HG02981 (cell line): ENCODE measurements around the gene B3GNT5.

Source experiments
- ATAC-seq: cut with Tn5 transposase; IDR thresholded peaks from one replicate; pipeline ENCODE4 v1.9.1; 2021; ENCODE audit warnings: mild to moderate bottlenecking, moderate library complexity; ENCODE audit not compliant: unreplicated experiment

B3GNT5 gene, protein sequence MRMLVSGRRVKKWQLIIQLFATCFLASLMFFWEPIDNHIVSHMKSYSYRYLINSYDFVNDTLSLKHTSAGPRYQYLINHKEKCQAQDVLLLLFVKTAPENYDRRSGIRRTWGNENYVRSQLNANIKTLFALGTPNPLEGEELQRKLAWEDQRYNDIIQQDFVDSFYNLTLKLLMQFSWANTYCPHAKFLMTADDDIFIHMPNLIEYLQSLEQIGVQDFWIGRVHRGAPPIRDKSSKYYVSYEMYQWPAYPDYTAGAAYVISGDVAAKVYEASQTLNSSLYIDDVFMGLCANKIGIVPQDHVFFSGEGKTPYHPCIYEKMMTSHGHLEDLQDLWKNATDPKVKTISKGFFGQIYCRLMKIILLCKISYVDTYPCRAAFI

DNA sequence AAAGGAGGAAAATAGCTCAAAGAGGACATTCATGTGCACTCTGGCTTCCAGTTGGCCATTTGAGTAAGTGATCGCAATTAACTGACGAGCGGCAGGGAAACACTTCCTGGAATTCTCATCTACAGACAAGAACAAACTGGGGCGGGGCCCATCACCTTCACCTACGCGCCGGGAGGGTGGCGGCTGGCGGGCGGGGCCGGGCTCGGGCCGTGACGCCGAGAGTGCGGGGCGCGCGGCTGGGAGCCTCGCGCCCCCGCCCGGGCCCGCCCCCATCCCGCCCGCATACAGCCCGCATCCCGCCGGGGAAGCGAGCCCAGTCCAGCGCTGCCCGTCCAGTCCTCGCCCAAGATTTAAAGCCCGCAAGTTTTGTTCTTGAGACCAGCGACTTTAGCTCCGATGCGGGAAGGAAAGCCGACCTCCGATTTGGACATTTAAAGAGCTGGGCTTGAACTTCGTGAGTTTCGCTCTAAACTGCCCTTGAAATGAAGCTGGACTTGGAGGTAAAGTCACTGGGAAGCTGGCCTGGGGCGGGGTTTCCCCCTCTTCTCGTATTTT lies at the start of gene B3GNT5:
B3GNT5 (plus strand) TSS at position 281 of the 555 bp plus-strand sequence. CDS start 16,546 bp downstream, outside the sequence.
- no peak for ATAC-seq

DNA sequence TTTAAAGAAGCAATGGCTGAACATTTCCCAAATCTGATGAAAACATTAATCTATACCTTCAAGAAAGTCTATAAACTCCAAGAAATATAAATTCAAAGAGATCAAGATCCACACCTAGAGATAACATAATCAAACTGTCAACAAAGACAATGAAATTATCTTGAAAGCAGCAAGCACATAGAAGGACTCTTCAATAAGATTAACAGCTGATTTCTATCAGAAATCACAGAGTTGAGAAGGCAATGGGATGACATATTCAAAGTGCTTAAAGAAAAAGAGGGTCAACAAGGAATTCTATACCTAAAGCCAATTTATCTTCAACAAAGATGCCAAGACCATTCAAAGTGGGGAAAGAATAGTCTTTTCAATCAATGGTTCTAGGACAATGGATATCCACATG lies 49.4 kb upstream of the B3GNT5 start:
- ATAC-seq: no peak

DNA sequence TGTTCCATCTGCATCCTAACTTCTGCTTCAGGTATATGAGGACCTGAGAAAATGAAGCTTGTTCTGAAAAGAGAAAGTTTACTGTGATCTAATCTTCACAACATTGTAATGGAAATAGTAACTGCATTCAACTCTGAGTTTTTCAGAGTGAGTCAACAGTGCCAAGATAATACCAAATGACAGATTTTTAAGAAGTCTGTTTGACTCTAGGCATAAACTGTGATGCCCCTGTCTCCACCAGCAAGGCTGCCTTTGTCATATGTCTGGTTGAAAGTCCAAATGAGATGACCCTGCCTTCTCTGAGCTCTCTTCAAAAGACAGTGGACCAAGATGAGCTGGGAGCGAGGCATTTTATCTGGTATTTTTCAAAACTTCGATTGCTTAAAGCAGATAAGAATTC lies 44.8 kb upstream of the B3GNT5 start:
- no peak for ATAC-seq

DNA sequence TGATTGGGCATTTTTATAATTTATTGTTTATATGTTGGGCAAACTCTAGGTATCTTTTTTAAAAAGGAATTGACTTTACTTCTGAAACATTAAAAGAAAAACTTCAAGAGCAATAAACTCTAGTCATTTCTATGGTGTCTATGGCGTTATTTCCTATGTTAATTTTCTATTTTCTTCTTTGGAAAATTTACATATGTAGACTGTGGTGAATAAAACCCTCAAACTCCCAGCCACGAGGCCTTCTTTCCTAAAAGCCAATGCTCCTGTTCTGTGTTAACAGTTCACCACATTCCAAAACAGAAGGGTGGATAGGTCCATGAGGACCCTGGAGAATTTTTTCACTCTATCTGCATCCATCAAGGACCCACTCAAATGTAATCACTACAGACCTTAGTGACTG lies 44.3 kb upstream of the B3GNT5 start:
- ATAC-seq: no peak

DNA sequence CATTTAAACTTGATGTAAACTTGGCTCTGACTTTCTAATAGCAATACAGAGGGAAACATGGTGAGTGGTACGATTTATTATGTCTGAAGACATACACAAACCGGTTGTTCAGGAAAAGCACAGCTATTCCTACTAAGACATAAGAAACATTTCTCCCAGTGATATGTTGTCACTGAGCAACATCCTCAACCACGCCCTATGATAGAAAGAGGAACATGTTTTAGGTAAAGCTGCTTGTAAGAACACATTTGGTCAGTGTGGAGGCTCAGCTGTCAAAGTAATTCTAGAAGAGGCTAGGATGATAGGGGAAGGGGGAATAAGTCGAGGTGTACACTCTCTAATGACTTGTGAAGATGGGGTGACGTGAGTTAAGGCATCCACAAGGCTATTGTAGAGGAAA lies 42.7 kb upstream of the B3GNT5 start:
- ATAC-seq: no peak

DNA sequence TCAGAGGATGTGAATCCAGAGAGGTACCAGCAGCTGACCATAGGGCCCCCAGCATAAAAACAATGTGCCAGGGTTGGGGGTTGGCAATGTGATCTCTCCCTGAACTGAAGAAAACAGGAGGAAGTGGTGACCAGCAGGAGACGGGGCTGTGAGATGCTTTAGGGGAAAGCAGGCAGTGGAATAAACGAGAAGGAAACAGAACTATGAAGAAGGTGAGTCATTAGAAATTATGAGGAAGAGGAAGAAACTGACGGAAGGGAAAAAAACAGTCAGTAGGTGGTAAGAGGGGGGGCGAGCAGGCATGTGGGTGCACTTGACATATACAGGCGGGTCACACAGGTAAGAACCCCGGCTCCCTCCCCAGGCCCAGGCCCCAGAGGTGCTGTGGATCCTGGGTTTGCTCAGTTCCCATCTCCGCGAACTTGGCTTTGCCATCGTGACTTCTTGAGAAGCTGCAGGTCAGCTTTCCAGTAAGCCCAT lies 42.2 kb upstream of the B3GNT5 start:
- ATAC-seq: no peak

DNA sequence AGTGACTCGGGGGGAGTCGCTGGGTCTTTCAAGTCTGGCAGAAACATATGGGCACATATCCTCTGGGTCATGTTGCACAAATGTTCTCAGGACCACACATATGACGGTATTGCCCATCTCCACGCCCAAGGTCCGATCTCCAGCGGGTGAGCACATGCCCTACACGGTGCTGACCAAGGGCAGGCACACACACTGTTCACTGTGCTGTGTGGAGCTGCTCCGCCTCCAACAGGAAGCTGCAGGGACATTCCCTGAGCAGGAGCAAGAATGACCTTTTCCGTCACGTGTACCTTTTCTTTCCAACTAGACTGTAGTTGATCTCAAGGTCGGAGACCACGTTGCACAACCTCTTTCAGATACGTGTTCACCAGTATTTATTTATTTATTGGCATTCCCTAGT lies 41.7 kb upstream of the B3GNT5 start:
- no peak for ATAC-seq

DNA sequence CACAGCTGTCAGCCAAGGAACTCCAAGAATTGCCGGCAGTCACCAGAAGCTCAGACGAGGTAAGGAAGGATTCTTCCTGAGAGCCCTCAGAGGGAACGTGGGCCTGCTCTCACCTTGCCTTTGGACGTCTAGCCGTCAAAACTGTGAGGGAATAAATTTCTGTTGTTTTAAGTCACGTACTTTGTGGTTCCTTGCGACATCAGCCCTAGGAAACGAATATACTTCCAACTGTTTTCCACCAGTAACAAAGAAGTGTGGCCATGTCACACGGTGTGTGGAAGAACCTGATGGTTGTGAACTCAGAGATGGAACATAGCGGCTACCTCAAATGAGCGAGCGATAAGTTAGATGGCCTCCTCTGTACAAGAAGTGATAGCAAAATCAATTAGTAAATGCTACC lies 41.0 kb upstream of the B3GNT5 start:
- no peak for ATAC-seq

DNA sequence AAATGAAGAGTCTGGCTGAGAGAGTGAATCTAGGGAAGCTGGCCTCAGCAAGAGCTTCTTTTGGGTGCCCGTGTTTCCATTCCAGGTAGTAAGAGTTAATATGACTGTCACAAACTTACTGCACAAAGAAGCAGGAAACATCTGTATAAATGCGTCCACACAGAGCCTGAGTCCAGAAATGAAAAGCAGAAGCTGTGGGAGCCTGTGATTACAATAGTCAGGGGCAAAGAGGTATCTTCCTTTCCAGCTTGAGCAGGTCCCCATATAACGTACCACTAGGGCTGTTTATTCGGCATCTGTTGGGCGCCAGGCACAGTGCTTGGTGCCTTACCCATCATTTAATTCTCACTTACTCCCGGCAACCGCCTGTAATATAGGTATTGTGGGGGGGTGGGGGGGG lies 40.5 kb upstream of the B3GNT5 start:
- ATAC-seq: no peak

DNA sequence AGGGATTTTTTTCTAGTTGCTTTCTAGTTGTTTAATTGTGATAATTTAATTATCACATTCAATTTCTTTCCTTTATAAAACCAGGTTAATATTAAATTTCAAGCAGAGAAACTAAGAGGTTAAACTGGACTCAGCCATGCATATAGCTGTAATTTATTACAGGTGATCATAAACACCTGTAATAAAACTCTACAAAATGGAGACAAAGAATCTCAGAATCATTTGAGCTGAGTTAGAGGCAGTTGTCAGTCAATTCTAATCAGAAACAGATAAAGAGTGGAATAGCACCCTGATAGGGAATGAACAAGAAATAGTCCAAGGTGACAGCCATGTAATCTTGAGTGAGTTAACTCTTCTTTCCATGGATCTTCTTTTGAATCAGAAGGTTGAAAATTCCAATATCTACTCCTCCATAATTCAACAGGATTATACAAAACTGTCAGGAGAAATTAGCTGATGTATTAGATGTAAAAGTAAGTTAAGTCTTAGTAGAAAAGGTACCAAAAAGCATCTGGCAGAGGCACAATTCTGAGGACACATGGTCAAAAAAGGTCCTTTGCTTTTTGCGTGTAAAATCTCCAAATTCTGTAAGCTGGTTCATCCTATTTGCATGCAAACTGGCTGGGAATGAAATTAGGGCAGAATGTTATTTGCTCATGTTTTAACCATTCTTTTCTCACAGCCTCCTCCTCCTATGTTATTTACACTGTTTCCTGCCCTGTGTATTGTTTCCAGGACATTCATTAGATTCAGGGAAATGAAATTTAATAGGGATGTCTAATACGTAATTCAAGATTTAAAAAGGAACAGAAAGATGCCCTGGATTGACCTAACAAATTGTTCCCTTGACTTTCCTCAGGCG lies 39.4 kb upstream of the B3GNT5 start:
- ATAC-seq: no peak

DNA sequence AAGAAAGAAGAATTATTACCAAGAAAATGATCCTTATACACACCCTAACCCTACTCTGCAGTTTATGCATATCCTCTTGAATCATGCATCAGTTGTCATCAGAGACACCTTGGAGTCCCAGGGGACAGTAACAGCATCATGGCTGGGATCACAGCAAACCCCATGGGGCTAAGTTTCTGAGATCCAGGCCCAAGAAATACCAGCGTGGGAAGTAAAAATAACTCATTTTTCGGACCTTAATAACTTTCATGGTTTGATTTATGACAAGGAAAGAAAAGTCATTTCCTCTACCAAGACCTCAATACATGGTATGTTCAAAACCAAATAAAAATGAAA lies 38.8 kb upstream of the B3GNT5 start:
- no peak for ATAC-seq

DNA sequence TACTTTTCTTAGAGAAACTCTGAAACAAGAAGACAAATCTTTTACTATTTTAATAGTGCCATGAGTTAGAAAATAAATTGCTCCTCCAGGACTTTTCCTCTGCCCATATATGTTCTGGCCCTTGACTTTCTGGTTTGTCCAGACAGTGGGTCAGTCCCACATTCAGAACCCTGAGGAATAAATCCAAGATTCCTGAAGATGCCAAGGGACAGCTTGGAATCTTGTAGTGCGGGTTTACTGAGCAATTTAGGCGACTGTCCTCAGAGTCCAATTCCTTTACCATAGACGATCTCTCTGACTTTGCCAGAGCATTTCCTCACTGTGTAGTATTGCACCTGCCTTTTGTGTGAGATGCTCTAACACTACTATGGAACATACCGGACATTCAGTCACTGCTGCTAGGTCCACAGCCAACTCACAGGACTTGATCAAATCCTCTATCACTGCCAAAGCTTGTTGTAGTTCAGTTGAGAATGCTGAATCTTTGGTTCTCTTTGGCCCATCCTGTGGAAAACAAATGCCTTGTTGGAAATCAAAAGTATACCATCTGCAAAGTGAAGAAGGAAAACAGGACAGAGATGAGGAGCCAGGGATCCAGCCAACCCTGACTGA lies 37.4 kb upstream of the B3GNT5 start:
- no peak for ATAC-seq

DNA sequence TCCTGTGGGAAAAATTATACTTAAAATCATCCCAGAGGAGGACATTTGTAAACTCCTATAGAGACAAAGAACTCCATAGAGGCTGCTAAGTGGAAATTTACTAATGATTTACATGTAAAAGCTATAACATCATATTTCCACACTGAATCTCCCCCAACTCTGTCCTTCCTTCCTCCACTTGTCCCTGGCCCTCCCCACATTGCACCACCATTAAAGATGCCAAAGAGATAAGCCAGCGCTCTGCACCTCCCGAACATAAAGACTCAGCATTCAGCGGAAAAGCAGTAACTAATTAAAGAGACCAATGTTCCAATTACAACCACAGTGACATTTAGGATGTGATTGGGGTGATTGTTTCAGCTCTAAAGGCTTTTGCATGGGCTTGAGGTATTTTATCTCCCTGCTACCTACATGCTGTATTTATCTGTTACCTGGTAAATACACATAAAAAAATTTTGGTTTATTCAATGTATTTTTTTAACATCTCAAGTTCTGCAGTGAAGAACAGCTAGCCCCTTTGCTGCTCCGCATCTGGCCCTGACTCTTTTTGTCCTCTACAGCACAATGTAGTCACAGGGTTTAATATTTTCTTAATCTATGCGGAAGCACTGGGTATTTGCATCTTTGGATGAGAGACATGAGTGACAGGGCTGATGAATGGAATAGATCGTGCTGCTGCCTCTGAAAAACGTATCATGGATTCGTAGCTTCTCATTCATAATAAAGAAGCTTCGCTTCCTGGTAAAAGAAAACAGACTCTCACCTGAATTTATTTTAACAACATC lies 35.3 kb upstream of the B3GNT5 start:
- ATAC-seq: no peak

DNA sequence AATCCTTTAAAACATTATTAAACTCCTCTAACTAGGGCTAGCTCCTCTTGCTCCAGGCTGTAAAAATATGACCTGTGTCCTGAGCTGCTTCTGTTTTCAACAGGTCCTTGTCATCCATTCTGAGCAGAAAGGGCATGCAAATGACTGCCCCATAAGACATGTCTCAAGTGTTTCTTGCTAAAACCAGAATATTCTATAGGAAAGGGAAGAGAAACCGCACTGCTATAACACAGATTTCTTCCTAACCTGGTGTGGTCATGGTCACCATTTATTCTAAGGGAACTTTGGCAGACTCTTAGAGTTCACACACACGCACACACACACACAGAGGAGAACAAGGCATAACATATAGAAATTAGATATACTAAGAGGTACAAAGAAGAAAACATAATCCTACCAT lies 34.2 kb upstream of the B3GNT5 start:
- ATAC-seq: no peak

DNA sequence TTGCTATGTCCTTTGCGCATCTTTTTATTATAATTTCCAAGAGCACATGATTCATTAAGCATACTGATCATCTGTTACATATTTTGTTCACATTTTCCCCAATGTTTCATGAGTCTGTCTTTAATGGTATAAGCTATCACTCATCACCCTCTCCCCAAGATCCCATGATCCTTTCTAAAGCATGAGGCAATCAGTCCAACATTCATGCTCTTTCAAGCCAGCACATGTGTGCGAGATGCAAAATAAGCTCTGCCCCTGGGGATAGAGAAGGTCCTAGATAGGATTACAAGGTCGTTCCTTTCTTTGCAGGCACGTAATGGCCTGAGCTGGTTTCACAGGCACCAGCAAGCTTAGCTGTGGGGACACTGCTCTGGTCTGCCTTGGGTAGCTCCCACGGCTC lies 32.2 kb upstream of the B3GNT5 start:
- ATAC-seq: no peak

DNA sequence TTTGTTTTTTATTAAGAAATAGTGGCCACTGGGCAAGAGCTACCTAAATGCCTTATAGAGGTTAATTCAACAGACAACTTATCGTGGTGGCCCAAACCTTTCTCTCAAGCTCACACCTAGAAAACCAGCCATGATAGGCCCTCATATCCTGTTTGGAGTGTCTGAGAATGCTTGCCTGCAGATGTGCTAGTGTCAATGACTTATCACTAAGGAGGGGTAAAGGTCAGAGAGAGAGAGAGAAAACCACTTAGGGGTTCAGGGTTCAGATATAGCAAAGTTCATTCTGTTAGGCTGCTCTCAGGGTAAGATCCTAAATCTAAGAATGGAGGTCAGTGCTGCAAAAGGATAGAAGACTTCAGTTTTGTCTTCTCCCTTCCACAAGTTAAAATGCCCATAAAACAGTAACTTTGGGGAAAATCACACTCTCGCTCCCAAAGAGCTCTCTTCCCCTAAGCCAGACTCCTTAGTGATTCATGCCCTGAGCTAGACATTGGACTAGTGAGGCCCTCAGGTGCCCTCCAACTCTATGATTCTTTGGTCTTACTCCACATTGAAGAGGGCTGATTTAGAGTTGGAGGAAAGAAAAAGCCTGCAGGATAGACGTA lies 30.3 kb upstream of the B3GNT5 start:
- ATAC-seq: no peak

DNA sequence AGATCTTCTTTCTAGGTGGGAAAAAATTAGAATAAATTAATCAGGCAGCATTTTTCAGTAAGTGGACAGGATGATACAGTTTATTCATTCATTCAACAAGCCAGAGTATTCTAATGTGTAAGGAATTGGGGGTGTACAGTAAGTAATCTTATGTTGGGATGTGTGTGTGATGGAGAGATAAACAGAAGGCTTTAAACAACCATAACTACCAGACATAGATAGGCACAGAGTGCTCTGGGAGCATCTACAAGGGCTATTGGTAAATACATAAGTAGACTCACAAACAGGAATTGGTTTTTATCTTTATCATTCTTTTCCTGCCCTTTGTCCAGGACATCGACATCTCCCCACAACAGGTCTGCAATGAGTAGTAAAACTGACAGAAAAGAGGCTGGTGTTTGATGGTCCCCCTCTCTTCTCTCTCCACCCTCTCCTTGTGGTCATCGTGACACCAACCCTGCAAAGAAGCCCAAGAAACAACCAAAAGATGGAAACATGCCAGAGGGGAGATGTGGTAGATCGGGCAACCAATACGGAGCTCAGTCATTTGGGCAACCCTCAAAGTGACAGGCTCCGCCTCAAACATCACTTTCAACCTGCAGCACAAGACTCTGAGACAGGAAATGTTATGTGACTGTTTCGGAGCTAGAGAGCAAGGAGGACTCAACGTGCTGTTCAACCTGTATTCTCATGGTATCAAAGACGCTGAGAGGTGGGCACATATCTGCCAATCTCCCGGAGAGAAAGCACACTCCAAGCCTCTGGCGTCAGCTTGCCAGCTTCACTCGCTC lies 28.7 kb upstream of the B3GNT5 start:
- no peak for ATAC-seq

DNA sequence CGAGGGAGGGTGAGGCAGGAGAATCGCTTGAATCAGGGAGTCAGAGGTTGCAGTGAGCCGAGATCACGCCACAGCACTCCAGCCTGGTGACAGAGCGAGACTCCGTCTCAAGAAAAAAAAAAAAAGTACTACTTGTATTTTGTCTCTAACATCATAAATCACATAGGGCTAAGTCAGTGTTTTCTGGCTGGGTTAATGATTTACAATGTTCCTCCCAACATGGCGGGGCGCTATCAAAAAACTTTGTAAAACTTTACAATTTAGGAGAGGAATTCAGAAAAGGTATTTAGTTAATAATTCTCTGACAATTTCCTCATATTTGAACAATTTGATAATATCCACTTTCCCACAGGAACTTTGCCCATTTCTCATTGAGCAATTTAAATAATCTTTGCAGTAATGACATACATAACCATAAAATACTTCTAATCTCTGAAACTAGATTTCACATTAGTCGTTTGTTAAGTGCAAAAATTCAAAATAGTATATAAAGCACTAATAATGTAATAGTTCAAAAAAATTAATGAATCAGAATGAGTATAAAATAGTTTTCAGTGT lies 26.6 kb upstream of the B3GNT5 start:
- no peak for ATAC-seq

DNA sequence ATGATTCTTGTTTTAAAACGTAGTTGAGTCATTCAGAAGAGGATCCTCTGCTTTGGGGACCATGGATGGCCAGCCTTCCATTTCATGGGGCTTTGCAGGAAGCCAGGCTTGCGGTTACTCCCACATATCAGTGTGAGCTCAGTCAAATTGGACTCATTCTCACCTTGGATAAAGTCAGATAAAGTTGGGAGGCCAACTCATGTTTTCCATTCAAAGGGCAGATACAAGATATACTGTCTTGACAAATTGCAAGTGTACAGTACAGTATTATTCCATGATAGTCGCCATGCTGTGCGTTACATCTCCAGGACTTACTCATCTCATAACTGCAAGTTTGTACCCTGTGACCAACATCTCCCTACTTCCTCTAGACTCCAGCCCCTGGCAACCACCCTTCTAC lies 25.5 kb upstream of the B3GNT5 start:
- no peak for ATAC-seq
